CD1c-positive myeloid dendritic cell (primary cell): ENCODE measurements around the gene DCLK1.

Experiments used
- DNase-seq: peaks from one replicate; pipeline ENCODE4 v3.0.0-alpha.2; 2016; ENCODE audit errors: extremely low spot score

Gene DCLK1

DNA sequence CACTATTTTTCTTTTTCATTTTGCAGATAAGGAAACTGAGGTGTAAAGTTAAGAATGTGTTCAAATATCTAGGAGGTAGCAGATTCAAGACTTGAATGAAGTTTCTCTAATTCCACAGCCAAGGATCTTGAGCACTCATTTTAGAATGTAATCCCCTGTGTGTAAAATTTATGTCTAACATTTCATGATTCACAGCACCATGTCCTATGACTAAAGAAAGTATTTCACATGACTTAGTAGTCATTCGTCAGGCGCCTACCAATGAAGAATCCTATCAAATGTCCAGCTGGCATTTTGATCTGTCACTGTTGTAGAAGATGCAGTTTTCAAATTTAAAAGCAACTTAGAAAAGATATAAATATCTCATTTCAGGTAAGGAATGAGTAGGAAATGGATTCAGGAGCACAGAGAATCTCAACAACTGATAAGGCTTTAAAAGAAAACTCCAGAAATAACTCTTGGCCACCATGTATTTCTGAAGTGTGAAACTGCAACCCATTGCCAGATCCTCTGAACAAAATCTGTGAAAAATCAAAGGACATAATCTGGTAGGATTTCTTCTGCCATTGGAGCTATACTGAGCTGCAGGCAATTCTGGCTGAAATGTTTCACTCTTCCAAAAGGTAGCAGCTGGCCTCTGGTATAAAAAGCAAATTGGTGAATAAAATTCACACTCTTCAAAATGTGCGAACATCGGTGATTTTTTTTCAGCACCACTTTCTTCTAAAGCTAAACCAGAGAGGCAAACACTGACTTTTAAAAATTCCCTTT lies 92.2 kb downstream of the DCLK1 start:
- no peak for DNase-seq

DNA sequence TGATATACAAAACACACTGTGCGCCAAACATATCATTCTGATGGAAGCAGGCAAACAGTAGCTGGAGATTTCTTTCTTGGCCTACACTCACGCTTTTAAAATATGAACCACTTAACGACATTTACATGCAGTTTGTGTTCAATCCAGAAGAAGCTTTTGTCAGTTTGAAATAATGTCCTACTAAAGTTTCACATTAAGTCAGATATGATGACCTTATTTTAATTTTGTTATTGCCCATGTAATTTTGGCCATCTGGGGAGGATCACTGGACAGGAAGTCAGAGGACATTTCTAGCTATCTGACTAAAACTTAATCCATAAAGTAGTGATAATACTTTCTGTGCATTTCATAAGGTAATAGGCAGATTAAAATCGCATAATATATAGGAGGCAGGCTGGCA lies 98.1 kb downstream of the DCLK1 start:
- DNase-seq, result no peak

DNA sequence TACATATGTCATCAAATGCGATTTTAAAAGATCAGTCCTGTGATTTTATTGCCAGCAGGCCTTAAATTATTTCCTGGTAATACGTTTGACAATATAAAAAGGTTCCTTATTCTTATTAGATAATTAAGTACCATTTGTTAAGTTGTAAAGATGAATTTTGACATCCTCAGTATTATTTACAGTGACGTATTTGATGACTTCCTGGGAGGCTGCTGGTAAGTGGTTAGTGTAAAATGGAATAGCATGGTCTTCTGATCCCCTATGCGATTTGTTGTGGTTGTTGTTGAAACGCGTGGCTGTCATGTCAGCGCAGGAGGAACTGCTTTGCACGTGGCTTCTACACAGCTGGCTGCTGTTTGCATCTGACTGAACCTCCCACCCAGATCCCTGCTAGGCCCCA lies 99.7 kb downstream of the DCLK1 start:
- DNase-seq, result no peak

DNA sequence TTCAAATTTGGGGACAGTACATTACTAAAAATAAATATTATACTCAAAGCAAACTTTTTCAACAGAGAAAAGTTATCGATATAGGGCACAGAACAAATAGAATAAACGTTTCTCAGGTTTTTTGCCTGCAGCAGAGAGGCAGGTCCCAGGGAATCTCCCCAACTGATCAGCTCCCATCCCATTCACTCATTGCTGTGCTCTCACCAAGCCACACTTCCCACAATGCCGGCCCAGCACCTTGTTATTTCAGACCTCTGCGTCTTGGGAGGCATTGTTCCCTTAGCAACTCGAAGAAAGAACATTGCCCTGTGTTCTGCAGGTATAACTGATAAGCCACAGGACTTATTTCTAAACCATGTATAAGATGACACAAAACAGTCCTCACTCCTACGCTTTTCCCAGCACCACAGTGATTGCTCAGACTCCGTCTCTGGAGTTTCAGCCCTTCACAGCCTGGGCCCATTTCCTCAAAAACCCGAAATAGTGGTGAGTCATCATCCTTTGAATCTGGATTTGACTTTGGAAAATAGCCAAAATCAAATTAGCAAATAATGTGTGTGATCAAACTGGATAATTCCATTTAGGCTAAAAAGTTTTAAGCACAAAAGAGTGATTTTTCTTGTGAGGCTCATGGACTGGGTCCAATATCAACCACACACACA lies 100.4 kb downstream of the DCLK1 start:
- DNase-seq, result no peak

DNA sequence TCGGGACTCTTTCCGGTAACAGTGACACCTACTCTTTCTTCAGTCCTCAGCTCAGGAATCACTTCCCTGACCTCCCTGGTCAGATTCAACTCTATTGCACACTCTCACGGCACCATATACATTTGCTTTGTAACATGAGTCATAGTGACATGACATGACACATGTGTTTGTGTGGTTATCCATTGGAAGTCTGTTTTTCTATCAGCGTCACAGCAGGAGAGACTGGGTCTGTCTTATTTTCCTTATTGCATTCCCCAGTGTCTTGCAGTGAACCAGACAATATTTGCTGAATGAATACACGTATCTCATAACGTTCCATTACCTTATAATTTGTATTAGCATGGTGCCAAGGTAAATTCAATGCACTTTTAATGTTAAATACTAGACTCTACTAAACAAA lies 102.0 kb downstream of the DCLK1 start:
- DNase-seq, result no peak

DNA sequence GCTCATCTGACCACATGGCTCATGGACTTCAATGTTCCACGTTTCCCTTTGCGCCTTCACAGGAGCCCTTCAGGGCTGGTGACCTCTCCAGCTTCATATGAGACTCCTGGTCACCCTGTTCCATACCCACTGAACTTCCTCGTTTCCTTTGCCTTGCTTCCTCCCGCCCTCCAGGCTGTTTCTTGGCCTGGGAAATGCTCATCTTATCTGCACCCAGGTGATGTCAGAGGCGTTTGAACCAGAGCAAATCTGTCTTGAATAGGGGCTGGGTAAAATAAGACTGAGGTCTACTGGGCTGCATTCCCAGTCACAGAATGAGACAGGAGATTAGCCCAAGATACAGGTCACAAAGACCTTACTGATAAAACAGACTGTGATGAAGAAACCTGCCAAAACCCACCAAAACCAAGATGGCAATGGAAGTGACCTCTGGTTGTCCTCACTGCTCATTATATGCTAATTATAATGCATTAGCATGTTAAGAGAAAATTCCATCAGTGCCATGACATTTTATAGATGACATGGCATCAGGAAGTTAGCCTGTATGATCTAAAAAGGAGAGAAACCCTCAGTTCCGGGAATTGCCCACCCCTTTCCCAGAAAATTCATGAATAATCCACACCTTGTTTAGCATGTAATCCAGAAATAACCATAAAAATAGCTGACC lies 102.7 kb downstream of the DCLK1 start:
- no peak for DNase-seq

DNA sequence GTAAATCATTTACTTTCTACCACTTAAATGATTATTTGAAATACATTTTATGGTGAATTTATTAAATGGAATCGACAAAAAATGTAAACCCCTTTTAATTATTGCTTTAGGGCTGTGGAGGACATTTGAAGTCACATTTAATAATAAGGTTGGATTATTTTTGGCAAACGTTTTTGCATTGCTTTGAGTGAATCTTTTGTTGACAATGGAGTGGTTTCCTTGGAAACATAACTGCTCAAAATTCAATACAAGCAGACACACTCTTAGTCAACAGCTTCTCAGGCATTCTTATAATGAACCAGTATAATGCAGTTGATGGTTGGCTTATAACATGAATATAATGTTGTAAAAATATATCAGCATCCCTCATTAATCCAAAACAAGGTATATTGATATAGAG lies 104.7 kb downstream of the DCLK1 start:
- no peak for DNase-seq

DNA sequence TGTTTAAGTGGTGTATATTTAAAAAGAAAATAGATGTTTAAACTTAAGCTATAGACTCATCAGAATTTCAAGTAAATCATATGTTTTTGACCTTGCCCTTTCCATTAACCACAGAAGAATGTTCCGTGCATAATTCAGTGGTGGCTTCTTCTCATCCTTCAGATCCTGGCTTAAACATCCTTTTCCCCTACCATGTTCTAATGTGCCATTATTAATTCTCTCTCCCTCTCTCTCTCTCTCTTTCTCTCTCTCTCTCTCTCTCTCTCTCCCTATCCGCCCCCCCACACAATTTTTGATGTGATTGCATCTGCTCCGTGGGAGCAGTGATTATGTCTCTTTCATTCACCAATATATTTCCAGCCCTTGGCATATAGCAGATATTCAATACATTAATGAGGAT lies 116.4 kb downstream of the DCLK1 start:
- no peak for DNase-seq

DNA sequence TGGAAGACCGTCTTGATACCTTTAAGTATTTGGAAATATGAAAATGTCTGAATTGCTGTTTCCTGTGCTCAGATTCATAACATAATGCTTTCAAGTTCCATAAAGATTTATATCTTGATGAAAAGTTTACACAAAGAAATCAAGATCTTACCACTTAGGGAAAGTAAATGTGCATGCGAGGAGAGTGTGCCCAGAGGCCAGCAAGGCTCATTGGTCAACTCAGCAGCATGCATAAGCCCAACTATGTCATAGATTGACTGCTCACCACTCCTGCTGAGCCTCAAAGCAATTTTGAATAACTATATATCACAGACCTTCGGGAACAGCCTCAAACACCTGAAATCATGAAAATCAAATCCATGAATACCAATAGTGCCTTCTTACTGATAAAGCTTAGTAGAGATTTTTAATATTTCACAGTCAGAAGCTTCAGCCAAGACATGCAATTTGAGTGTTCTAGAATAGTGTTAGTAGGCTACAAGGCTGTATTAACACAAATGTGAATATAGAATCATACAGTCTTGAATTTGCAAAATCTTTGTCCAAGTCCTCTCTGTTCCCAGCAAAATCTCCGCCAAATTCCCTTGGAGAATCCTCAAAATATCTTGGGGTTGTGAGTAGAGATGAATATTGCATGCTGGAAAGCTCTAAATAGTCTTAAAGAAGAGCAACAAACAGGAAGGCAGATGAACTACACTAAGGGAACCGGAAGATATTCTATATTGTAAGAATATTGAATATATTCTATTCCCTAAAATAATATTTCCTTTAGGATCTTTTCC lies 124.1 kb downstream of the DCLK1 start:
- no peak for DNase-seq

DNA sequence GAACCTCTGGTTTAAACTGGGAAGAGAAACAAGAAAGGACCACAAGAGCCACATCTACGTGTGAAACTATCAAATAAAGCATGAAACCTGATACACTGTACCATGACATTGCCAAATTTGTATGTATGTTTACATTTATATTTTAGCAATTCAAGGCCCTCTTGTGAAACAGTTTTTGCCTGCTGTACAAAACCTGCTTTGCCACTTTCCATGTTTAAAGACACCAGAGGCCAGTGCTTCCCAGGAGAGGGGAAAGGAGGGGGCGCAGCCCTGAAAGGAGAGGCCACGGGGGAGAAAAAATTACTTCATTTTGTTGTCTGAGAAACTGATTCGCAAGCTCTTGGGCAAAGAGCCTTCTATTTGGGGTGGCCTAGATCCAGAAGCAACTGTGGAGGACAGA lies 124.8 kb downstream of the DCLK1 start:
- DNase-seq, result no peak

DNA sequence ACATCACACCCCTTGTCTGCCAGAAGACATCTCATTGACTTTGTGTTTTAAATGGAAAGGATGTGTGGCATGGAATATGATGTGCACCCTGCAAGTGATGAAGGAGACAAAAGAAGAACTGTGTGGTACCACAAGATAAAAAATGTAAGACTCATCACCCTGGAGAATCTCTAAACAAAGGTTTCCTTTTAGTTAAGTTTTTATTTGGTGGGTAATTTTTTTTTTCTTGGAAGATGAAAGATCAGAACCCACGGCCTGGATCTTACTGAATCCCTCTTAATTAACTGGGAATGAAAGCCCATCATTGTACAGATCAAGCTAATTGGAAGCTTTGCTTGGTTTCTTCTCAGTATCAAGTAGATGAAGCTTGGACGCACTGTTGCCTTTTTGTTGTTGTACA lies 129.6 kb downstream of the DCLK1 start:
- DNase-seq, result no peak

DNA sequence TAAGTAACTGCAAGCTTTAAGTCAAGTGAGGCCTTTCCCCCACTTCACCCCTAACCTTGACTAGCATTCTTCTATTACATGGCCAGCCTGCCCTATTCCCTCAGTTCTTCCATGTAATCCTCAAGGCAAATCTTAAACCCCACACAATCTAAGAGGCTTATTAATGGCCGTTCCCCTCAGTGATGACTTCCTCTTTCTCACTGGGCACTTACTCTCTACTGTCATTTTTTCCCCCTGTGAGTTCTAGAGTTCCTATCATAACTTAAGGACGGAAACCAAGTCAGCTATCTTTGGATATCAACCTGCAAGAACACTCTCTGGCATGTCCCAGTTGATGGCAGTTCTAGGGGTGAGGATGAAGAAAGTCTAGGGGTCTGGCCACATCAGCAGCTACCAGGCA lies 131.2 kb downstream of the DCLK1 start:
- no peak for DNase-seq

DNA sequence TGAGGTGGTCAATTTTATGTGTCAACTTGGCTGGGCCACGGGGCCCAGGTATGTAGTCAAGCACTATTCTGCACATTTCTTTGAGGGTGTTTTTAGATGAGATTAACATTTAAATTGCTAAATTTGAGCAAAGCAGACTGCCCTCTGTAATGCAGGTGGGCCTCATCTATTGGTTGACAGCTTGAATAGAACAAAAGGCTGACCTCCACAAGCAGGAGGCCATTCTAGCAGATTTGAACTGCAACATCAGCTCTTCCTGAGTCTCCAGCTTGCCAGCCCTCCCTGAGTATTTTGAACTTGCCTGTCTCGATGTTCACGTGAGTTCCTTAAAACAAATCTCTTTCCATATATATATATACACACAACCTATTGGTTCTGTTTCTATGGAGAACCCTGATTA lies 134.8 kb downstream of the DCLK1 start:
- no peak for DNase-seq

DNA sequence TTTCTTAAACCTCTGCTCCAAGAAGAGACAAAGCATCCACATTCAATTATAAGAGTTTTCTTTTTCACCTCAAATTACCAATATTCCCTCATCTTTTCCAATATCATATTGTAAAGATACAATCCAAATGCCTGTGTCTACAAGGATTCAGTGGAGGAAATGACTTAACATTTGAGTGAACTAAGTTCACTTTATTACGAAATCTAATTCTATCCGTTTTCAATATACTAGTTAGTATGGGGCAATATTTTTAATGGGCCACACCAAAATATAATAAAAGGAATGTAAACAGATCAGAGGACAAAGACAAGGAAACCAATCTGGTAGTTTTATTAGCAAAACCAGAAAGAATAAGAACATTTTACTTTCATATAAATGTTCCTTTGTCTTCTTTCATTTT lies 136.0 kb downstream of the DCLK1 start:
- no peak for DNase-seq

DNA sequence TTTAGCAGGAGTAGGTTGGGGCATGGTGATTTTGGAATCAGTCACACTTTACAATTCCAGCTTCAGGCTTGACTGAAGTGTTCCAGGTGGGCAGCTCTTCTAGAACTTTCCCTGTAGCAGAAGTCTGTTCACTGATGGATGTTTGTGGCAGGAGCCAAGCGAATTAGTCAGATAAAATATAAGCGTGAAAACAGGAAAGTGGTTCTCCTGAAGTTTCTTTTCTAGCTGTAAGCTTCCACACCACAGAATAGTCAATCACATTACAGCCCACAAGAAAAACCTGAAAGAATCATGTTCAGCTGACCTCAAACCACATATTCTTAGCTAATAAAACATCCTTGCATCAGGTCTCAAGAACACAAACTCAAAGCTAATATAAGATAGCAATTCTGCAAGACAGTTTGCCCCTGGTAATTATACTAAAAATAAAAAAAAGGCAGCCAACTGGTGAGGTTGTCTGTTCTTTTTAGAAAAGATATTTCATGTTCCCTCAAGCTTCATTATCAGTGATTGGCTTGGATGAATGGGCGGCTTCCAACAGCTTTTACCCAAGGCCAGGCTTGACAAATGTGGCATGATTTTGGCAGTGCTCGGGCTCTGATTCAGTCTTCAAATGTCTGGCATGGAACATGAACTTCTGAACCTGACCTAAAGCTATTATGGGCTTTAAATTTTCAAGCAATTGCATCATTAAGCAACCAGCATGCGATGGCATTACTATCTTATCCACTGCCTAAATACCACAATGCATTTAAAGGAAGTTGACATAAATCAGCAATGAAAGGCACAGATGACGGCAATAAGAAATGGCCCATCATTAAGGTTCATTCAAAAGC lies 136.8 kb downstream of the DCLK1 start:
- DNase-seq, result no peak

DNA sequence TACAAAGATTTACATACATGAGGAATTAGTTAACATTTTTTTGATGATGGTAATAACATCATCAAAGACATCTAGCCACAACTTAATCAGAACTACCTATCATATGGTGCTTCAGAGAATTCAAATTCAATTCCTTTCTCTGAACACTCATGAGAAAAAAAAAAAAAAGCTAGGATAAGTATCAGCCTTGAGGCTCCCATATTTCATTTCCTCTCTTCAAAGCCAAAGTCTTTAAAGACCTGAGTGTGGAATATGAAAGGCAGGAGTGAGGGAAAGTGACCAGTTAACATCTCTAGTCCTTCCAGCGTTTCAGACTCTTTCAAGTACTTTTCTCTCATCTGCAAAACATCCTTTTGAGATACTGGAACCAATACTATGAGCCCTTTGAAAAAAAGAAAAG lies 137.5 kb downstream of the DCLK1 start:
- DNase-seq, result no peak

DNA sequence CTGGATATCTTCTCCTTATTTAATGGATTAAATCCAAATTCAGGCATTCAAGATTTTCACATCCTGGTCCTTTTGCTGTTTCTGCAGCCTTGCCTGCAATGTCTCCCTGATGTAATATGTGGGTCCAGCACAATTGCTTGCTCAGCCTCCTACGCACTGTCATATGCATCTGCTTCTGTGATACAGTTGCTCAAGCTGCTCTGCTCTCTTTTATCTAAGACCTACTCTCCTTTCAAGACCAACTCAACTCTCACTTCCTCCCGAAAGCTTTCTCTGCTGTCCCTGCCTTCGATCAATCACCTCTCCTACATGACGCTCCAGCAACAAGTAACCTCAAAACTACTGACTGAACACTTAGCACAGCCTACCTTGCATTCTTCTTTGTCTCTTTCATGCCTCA lies 138.2 kb downstream of the DCLK1 start:
- no peak for DNase-seq

DNA sequence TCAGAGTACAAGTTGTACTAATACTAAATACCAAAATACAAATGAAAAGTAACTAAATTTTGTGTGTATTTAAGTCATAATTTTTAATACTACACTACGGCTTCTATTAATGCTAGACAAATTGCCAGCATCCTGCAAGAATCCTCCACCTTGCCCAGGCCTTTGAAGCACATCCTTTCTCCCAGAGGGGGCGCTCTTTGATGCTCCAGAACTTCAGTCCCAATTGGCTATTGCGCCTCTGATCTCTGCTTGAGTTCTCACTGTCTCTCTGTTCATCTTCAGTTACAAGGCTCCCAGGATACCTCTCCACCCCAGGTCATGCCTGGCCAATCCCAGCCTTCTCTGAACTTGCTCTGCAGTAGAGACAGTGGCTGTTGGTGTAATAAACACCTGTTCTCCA lies 141.0 kb downstream of the DCLK1 start:
- DNase-seq, result no peak

DNA sequence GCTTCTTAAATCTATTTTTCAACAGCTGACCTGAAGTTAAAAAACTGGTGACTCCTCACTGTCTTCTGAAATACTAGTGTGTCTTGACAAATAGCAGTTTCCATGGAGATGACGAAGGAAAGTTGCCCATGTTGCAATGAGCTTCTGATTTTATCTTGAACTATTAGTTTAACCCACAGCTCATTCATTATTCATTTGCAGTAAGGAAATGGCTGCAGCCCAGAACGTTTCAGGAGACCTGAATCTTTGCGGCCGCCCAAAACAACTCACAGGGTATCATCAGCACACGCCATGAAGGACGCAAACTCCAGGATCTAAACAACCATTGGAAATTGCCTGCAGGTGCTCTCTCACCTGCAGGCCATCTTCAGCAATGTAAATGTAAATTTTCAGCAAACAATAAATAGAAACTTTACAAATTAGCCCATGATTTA lies 142.5 kb downstream of the DCLK1 start:
- DNase-seq, result no peak

DNA sequence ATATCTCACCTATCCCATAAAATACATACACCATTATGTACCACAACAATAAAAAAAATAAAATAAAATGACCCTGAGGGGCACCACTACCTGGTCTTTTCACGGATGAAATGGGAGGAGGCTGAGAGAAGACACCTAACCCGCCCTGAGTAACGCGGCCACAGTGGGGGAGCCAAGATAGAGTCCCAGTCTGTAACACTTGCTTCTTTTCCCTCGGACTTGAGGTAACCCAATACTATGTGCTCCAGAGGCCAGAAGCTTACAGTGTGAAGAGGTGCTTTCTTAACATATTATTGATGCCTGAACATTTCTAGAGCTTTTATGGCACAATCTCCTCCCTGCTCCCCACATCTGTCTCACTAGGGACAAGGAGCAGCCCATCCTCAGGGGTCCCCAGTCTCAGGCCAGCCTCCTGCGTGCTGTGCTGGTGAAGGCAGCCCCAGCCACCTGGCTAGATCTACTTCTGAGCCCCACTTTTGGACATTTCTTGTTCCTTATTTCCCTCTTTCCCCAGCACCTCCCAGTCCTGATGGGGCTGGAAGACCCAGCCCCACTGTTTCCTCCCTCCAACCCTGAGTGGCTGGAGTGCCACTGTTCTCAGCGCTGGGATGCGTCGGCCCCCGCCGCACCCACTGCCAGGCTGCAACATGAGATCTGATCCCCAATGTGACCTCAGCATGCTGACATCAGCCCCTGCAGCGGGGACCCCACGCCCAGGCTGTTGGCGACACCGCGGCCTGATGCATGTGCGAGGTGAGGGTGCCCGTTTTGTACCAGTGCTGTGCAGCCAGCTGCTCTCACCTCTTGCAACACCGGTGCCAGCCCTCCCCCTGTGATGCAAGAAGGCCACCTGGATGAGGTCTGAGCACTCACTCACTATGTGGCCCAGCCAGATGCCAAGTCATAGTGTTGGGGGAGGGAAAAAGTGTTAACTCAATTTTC lies 143.3 kb downstream of the DCLK1 start:
- no peak for DNase-seq
